Measurements from ENCODE around the gene MEIS1.
A peak's percentile ranks its signal among the peaks of the same experiment; 100 is the strongest.

The MEIS1 gene

DNA sequence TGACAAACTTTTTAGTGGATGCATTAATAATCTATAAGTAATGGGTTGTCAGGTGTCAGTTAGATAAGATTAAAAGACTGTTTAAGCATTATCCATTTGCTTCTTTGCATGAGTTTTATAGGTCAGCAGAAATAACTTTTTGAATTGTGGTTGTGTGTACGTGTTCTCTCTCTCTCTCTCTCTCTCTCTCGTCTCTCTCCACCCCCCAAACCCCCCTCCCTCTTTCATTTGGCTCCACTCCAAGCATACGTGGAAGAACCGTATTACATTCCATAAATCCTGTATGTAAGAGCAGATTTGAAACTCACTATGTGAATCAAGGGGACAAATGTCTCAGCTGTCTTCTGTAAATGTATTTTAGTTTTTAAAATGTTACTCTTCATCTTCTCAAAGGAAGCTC, 120.2 kb downstream of the MEIS1 start (continued):
- TF ChIP-seq, protein P1, sequence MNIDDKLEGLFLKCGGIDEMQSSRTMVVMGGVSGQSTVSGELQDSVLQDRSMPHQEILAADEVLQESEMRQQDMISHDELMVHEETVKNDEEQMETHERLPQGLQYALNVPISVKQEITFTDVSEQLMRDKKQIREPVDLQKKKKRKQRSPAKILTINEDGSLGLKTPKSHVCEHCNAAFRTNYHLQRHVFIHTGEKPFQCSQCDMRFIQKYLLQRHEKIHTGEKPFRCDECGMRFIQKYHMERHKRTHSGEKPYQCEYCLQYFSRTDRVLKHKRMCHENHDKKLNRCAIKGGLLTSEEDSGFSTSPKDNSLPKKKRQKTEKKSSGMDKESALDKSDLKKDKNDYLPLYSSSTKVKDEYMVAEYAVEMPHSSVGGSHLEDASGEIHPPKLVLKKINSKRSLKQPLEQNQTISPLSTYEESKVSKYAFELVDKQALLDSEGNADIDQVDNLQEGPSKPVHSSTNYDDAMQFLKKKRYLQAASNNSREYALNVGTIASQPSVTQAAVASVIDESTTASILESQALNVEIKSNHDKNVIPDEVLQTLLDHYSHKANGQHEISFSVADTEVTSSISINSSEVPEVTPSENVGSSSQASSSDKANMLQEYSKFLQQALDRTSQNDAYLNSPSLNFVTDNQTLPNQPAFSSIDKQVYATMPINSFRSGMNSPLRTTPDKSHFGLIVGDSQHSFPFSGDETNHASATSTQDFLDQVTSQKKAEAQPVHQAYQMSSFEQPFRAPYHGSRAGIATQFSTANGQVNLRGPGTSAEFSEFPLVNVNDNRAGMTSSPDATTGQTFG (tag by site-specific recombination; IDR thresholded peaks at IDR 0.05; ENCODE audit: borderline replicate concordance) = no peak
- TF ChIP-seq ZNF529 (tag by site-specific recombination; IDR thresholded peaks at IDR 0.05; ENCODE audit: insufficient replicate concordance) = no peak
- no peak for TF ChIP-seq SCRT1 (tag by site-specific recombination; IDR thresholded peaks at IDR 0.05; ENCODE audit: borderline replicate concordance)
- TF ChIP-seq, protein P2, sequence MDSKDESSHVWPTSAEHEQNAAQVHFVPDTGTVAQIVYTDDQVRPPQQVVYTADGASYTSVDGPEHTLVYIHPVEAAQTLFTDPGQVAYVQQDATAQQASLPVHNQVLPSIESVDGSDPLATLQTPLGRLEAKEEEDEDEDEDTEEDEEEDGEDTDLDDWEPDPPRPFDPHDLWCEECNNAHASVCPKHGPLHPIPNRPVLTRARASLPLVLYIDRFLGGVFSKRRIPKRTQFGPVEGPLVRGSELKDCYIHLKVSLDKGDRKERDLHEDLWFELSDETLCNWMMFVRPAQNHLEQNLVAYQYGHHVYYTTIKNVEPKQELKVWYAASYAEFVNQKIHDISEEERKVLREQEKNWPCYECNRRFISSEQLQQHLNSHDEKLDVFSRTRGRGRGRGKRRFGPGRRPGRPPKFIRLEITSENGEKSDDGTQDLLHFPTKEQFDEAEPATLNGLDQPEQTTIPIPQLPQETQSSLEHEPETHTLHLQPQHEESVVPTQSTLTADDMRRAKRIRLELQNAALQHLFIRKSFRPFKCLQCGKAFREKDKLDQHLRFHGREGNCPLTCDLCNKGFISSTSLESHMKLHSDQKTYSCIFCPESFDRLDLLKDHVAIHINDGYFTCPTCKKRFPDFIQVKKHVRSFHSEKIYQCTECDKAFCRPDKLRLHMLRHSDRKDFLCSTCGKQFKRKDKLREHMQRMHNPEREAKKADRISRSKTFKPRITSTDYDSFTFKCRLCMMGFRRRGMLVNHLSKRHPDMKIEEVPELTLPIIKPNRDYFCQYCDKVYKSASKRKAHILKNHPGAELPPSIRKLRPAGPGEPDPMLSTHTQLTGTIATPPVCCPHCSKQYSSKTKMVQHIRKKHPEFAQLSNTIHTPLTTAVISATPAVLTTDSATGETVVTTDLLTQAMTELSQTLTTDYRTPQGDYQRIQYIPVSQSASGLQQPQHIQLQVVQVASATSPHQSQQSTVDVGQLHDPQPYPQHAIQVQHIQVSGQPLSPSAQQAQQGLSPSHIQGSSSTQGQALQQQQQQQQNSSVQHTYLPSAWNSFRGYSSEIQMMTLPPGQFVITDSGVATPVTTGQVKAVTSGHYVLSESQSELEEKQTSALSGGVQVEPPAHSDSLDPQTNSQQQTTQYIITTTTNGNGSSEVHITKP (tag by site-specific recombination; IDR thresholded peaks at IDR 0.05) = peak; percentile 62
- peak; percentile 45; the same call in 1 of the 2 replicates for TF ChIP-seq ZNF324 (tag by site-specific recombination; IDR thresholded peaks at IDR 0.05)
- peak; percentile 35; the same call in 1 of the 2 replicates for TF ChIP-seq BCL11B (tag by site-specific recombination; IDR thresholded peaks at IDR 0.05; ENCODE audit: low read depth)
- TF ChIP-seq ZNF311 (tag by site-specific recombination; IDR thresholded peaks at IDR 0.05; ENCODE audit: borderline replicate concordance) = no peak
- TF ChIP-seq, protein P3, sequence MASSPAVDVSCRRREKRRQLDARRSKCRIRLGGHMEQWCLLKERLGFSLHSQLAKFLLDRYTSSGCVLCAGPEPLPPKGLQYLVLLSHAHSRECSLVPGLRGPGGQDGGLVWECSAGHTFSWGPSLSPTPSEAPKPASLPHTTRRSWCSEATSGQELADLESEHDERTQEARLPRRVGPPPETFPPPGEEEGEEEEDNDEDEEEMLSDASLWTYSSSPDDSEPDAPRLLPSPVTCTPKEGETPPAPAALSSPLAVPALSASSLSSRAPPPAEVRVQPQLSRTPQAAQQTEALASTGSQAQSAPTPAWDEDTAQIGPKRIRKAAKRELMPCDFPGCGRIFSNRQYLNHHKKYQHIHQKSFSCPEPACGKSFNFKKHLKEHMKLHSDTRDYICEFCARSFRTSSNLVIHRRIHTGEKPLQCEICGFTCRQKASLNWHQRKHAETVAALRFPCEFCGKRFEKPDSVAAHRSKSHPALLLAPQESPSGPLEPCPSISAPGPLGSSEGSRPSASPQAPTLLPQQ (tag by site-specific recombination; IDR thresholded peaks at IDR 0.05) = peak; percentile 38; the same call in 1 of the 2 replicates
- TF ChIP-seq, protein P4, sequence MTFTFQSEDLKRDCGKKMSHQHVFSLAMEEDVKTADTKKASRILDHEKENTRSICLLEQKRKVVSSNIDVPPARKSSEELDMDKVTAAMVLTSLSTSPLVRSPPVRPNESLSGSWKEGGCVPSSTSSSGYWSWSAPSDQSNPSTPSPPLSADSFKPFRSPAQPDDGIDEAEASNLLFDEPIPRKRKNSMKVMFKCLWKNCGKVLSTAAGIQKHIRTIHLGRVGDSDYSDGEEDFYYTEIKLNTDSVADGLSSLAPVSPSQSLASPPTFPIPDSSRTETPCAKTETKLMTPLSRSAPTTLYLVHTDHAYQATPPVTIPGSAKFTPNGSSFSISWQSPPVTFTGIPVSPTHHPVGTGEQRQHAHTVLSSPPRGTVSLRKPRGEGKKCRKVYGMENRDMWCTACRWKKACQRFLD (tag by site-specific recombination; IDR thresholded peaks at IDR 0.05) = no peak
- TF ChIP-seq, protein P5, sequence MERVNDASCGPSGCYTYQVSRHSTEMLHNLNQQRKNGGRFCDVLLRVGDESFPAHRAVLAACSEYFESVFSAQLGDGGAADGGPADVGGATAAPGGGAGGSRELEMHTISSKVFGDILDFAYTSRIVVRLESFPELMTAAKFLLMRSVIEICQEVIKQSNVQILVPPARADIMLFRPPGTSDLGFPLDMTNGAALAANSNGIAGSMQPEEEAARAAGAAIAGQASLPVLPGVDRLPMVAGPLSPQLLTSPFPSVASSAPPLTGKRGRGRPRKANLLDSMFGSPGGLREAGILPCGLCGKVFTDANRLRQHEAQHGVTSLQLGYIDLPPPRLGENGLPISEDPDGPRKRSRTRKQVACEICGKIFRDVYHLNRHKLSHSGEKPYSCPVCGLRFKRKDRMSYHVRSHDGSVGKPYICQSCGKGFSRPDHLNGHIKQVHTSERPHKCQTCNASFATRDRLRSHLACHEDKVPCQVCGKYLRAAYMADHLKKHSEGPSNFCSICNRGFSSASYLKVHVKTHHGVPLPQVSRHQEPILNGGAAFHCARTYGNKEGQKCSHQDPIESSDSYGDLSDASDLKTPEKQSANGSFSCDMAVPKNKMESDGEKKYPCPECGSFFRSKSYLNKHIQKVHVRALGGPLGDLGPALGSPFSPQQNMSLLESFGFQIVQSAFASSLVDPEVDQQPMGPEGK (tag by site-specific recombination; IDR thresholded peaks at IDR 0.05) = peak; percentile 91
- TF ChIP-seq ZNF596 (tag by site-specific recombination; IDR thresholded peaks at IDR 0.05) = peak; percentile 93
- TF ChIP-seq, protein P6, sequence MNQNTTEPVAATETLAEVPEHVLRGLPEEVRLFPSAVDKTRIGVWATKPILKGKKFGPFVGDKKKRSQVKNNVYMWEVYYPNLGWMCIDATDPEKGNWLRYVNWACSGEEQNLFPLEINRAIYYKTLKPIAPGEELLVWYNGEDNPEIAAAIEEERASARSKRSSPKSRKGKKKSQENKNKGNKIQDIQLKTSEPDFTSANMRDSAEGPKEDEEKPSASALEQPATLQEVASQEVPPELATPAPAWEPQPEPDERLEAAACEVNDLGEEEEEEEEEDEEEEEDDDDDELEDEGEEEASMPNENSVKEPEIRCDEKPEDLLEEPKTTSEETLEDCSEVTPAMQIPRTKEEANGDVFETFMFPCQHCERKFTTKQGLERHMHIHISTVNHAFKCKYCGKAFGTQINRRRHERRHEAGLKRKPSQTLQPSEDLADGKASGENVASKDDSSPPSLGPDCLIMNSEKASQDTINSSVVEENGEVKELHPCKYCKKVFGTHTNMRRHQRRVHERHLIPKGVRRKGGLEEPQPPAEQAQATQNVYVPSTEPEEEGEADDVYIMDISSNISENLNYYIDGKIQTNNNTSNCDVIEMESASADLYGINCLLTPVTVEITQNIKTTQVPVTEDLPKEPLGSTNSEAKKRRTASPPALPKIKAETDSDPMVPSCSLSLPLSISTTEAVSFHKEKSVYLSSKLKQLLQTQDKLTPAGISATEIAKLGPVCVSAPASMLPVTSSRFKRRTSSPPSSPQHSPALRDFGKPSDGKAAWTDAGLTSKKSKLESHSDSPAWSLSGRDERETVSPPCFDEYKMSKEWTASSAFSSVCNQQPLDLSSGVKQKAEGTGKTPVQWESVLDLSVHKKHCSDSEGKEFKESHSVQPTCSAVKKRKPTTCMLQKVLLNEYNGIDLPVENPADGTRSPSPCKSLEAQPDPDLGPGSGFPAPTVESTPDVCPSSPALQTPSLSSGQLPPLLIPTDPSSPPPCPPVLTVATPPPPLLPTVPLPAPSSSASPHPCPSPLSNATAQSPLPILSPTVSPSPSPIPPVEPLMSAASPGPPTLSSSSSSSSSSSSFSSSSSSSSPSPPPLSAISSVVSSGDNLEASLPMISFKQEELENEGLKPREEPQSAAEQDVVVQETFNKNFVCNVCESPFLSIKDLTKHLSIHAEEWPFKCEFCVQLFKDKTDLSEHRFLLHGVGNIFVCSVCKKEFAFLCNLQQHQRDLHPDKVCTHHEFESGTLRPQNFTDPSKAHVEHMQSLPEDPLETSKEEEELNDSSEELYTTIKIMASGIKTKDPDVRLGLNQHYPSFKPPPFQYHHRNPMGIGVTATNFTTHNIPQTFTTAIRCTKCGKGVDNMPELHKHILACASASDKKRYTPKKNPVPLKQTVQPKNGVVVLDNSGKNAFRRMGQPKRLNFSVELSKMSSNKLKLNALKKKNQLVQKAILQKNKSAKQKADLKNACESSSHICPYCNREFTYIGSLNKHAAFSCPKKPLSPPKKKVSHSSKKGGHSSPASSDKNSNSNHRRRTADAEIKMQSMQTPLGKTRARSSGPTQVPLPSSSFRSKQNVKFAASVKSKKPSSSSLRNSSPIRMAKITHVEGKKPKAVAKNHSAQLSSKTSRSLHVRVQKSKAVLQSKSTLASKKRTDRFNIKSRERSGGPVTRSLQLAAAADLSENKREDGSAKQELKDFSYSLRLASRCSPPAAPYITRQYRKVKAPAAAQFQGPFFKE (tag by site-specific recombination; IDR thresholded peaks at IDR 0.05; ENCODE audit: borderline replicate concordance) = no peak
- no peak for TF ChIP-seq ZNF292 (tag by site-specific recombination; IDR thresholded peaks at IDR 0.05; ENCODE audit: borderline replicate concordance, low read depth)
- TF ChIP-seq, protein P7, sequence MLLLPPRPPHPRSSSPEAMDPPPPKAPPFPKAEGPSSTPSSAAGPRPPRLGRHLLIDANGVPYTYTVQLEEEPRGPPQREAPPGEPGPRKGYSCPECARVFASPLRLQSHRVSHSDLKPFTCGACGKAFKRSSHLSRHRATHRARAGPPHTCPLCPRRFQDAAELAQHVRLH (tag by site-specific recombination; IDR thresholded peaks at IDR 0.05) = peak; percentile 75; the same call in 1 of the 2 replicates
- TF ChIP-seq SP3 (tag by site-specific recombination; IDR thresholded peaks at IDR 0.05) = peak; percentile 28; the same call in 1 of the 2 replicates
- TF ChIP-seq ZNF140 (tag by site-specific recombination; IDR thresholded peaks at IDR 0.05) = no peak
- no peak for TF ChIP-seq ZNF626 (tag by site-specific recombination; IDR thresholded peaks at IDR 0.05)
- TF ChIP-seq ZNF184 (tag by site-specific recombination; IDR thresholded peaks at IDR 0.05) = no peak
- TF ChIP-seq ZNF776 (tag by site-specific recombination; IDR thresholded peaks at IDR 0.05; ENCODE audit: borderline replicate concordance) = no peak
- TF ChIP-seq ZSCAN30 (tag by site-specific recombination; IDR thresholded peaks at IDR 0.05) = peak; percentile 44; the same call in 1 of the 2 replicates
- TF ChIP-seq ZNF530 (tag by site-specific recombination; IDR thresholded peaks at IDR 0.05; ENCODE audit: low read depth) = no peak
- no peak for TF ChIP-seq ZNF549 (tag by site-specific recombination; IDR thresholded peaks at IDR 0.05)

Measured in HEK293 (cell line).